Ramos (cell line): ENCODE results near the gene TRABD2B.

Source experiments
- in situ Hi-C: fragments of 300-500 bp; cut with MboI; formaldehyde crosslinking; loops from one replicate; pipeline ENCODE4 v1.14.3; 2022; ENCODE audit warnings: low sequenced_read_pairs; ENCODE audit not compliant: unreplicated experiment

TRABD2B gene

GRCh38 chr1:47816325-47817071 lies 180.7 kb downstream of the TRABD2B start:
- in situ Hi-C loops, result no loop called here

DNA sequence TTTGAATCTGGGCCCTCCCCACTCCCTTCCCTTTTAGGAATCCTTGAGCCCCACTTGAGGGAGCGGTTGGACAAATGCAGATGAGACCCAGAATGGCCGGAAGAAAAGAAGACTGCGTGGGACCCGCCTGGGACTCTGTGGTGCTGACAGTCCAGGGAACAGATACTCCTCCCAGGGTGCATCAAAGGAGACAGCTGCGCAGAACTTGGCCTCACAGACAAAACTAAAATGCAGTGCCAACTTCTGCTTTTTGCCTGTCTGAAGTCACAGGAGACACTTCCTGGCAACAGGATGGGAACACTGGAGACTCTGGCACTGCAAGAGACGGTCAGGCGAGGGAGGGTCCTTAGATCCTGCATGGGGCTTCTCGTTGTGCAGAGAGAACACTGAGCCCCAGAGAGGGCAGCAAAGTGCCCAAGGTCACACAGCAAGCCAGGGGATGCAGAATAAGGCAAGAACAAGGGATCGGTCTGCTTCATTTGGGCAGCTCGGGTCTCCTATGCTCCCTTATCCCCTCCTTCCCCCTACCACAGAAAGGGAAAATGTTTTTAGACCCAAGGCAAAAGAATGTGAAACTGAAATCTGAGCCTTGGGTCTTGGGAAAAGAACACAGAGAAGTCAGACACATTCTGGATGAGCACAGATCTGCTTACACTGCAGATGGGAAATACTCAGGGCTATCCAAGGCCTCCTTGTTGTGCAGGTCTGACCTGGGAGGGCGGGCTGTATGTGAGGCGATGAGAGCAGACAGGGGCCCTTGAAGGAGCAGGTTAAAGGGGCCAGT lies 182.4 kb downstream of the TRABD2B start:
- in situ Hi-C loops, result no loop called here

DNA sequence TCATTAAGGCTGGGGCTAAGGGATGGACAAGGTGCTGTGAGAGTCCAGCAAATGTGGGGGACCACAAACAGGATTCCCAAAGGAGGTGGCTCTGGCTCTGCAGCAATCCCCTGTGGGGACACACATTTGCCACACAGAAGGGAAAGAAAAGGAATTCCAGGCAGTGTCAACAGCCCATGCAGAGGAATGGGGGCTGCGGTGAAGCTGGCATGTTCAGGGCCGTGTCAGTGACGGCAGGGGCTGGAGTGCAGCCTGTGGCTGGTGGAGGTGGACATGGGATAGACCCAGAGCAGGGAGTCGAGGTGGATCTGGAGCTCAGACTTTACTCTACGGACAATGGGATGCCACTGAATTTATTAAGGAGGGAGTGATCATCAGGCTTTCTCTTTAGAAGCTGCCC lies 183.2 kb downstream of the TRABD2B start:
- in situ Hi-C loops, result no loop called here

DNA sequence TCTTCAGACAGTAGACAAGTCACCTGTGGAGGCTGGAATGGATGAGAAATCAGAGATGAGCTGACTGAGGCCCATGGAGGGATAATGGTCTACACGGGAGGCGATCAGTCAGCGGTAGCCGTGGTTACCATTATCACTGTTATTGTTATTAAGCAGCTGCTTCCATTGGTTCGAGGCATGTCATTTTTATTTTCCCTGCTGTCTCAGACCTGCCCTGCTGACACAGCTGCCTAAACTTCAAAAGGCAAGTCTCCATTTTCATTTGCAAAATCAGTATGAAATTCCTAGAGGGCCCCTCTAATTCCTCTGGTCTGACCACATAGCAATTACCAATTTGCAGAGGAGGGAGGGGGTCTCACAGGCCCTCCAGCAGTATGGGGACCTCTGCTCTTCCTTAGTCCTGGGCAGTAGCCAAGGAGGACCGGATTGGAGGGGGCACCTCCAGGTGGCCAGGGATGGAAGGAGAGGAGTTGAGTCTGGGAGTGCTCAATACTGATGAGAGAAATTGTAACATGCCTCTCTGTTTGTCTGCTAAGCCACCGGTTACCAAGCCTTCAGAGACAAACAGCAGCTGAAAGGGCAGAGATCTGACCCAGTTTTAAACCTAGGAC lies 184.2 kb downstream of the TRABD2B start:
- in situ Hi-C loops, result no loop called here

GRCh38 chr1:47810964-47811682 lies 186.1 kb downstream of the TRABD2B start:
- in situ Hi-C loops, result no loop called here

GRCh38 chr1:47809301-47810084 lies 187.7 kb downstream of the TRABD2B start:
- in situ Hi-C loops, result no loop called here

GRCh38 chr1:47808612-47809011 lies 188.6 kb downstream of the TRABD2B start:
- in situ Hi-C loops, result no loop called here

DNA sequence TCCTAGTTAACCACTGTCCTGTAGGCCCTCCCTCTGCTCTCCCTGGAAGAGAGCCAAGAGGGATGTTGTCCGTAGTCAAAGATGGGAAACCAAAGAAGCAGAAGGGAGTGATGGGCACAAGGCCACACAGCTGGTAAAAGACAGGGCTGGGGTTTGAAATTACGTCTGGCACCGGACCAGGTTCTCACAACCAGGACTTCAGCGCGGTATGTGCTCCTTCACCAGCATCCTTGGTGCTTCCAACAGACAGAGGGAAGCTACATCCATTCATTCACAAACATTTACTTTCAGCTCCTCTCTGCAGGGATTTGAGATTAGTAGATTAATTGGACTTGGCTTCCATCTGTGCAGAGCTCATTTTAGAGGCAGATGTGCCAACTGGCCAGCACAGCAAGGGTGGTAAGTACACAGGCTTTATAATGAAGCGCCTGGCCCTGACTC lies 191.2 kb downstream of the TRABD2B start:
- in situ Hi-C loops, result no loop called here

DNA sequence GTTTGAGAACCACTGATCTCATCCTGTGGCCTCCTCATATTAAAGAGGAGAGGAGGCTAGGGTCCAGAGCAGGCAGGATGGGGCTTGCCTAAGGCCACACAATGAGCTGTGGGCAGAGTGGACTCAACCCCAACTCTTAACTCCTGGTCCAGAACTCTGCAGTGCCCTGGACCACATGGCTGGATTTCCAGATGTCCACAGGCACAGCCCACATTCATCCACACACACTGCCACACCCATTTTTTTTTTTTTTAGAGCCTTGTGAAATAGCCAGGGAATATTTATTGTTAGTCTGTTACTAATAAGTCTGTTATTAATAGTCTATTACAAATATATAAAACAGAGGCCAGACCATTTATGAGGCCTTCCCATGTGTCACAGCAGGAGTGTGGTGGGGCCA lies 192.2 kb downstream of the TRABD2B start:
- in situ Hi-C loops, result no loop called here

GRCh38 chr1:47803815-47804501 lies 193.2 kb downstream of the TRABD2B start:
- in situ Hi-C loops, result no loop called here

- in situ Hi-C loops, result no loop called here
These were observed 199.6 kb downstream of the TRABD2B start for GRCh38 chr1:47797575-47797974.

DNA sequence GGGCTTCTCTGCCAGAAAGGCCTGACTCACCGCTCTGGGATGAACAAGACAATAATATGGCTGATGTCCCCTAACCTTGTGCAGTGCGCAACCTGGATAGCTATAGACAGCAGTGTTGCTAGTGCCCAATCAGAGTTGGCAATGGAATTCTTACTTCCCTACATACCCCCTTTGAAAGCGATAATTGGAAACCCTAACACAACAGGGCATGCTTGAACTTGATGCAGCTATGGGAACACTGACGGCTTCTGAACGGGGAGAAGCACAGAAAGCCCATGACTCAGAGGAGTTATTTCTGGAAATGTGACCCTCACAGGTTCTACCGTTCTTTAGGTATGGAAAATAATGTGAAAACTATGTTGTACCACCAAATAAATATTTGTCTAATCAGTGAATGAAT lies 200.6 kb downstream of the TRABD2B start:
- in situ Hi-C loops, result no loop called here

DNA sequence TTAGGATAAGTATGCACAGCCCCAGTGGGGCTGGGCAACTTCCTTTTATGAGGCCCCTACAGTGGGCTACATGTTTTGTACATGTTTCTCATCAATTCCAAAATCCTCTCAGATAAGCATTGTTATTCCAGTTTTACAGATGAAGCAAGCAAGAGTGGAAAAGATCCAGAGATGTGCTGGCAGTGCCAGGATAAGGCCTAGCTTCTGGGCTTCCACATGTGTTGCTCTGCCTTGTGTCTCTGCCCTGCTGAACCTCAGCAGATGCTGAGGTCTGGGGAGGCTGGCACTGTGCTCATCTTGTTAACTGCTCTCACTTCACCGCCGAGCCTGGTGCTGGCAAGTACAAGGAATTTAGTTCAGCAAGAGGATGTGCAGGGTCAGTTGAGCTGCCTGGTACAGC lies 202.1 kb downstream of the TRABD2B start:
- in situ Hi-C loops, result no loop called here

- in situ Hi-C loops, result no loop called here
These were observed 202.7 kb downstream of the TRABD2B start for GRCh38 chr1:47794530-47794929.

DNA sequence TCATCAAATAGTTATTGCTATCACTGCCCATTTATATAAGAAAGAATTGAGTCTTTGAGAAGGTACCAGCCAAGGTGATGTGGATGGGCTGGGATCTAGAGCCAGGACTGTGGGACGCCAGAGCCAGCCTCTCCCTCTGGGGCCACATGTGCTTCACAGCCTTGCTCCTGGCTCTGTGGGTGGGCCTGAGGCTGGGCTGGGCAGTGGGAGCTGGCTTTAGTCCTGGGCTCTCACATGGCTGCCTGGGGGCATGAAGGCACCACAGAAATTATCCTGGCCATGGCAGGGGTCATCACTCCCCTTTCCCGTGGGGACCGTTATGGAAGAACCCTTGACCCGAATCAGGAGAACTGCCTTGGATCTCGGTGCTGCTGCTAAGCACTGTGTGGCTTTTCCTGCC lies 203.1 kb downstream of the TRABD2B start:
- in situ Hi-C loops, result no loop called here

DNA sequence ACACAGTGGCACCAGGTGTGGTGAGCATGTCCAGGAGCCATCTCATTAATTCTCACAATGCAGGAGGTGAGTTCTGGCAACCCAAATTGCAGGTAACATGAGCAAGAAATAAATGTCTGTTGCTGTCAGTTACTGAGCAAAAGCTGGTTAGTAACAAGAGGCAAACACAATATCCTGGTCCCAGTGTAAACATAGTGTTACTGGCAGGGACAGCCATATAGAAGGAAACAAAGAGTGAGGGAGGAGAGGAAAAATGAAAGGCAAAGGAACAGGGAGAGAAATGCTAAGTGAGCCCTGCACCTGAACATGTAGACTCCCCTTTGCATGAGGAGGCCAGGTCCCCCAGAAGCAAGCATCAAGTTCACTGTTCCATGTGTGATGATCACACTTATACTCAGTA lies 203.6 kb downstream of the TRABD2B start:
- in situ Hi-C loops, result no loop called here

GRCh38 chr1:47792779-47793178 lies 204.4 kb downstream of the TRABD2B start:
- in situ Hi-C loops, result no loop called here

- in situ Hi-C loops, result no loop called here
These were observed 205.1 kb downstream of the TRABD2B start for GRCh38 chr1:47791879-47792608.

DNA sequence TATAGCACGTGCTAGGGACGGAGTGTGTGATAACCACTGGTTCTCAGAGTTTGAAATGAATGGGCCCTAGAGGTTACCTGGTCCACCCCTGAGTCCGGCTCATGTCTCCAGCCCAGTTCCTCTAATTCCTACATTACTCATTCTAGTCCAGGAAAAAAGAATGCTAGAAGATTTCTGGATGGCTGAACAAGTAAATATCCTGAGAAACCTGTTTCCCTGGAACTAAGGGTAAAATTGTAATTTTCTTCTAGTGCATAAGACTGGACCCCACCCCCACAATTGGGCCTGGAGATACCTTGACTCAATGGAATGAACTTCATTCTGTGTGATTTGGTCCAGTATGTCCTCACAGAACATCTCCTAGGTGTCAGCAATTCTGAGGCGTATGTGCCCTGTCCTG lies 208.4 kb downstream of the TRABD2B start:
- in situ Hi-C loops, result no loop called here
